HG03432 (cell line): ENCODE results near the gene CHST6.
"Not testable (repeated sequence)": the region's sequence is repeated elsewhere in the genome, so short reads cannot be mapped to it uniquely, and the experiment has no call there.

Experiments
- ATAC-seq: cut with Tn5 transposase; IDR thresholded peaks from one replicate; pipeline ENCODE4 v1.9.1; 2021; ENCODE audit warnings: mild to moderate bottlenecking, moderate library complexity; ENCODE audit not compliant: unreplicated experiment

The CHST6 gene

DNA sequence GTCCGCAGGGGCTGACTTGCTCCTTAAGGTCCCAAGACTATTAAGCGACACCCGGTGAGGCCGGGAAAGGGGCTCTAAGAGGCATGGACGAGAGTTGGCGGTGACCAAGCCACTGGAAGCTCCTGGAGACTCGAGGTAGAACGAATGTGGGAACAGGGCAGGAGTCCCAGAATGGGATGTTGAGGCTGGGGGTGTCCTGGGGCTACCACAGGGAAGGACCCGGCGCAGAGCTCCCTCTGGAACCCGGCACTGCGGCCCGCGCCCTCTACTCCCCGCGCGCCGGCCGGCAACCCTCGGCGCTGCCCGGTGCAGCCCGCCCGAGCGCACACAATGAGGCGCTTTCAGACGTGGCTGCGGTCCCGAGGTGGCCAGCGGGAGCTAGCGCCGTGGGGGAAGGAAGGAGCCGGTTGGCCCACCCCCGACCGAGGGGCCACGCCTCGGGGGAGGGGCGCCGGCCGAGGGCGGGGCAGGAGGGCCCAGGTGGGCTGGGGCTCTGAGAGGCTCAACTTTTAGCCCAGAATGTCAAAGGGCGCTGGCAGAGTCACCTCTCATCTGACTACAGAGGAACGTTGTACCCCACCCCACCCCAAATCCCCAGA lies at the start of gene CHST6:
TSS of gene CHST6 (minus strand) at position 366 of the 599 bp plus-strand sequence. CDS start 15,613 bp downstream, outside the sequence.
- peak; percentile 83 for ATAC-seq

DNA sequence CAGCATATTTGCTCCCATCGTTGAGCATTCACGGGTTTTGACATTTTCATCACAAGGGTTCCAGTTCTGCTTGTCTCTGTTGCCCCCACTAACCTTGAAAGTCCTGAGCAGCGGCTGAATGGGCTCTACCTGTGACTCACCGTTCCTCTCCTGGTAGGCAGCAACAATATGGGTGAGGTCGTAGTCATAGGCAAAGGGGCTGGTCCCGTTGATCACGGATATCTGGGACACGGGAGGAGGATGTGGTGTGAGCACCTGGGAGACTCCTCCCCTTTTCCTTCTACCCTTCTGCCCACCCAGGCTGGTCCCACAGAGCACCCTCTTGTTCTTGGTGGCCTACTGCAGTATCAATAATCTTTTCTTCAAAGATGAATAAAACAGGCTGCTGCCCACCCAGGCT lies 47.2 kb upstream of the CHST6 start:
- ATAC-seq: not testable (repeated sequence)

DNA sequence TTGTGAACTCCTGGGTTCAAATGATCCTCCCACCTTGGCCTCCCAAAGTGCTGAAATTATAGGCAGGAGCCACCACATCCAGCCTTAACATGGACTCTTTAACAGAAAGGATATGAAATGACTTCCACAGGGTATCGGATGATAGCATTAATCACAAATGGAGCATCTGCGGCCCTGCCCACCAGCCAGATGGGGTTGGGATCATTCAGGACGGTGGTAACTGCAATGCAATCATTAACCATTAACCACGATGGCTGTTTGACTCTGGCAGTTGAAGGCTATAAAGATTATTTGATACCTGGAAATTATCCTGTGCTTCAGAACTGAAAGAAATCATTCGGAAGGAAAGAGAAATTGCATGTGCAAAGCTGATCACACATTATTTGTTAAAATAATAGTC lies 46.0 kb upstream of the CHST6 start:
- no peak for ATAC-seq

DNA sequence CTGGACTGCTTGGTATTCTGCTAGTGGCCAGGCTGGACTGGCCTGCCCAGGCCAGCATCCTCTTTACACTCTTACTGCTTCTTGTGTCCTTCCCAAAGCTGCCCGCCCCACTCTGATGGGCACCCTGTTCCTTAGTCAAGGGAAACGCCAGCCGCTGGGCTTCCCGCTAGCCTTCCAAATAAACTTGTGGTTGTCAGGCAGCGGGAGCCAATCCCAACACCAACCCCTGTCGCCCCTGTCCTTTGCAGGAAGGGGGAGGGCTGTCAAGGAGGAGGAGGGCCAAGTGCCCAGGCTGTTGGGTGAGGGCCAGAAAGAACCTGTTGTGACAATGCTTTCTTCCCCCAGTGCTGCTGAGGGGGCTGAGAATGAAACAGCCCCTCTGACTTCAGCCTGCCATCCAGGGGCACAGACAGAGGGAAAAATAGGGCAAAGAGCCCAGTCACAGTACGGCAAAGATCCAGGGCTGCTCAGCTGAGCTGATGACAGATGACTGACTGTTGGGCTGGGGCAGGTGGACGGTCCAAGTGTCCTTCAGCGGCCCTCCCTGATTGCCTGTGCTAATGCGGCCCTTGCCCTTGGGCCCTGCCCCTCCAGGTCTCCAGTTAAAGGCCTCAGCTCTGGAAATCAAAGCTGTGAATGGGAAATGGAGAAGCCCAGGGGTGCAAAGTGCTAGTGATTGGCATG lies 43.8 kb upstream of the CHST6 start:
- not testable (repeated sequence) for ATAC-seq

DNA sequence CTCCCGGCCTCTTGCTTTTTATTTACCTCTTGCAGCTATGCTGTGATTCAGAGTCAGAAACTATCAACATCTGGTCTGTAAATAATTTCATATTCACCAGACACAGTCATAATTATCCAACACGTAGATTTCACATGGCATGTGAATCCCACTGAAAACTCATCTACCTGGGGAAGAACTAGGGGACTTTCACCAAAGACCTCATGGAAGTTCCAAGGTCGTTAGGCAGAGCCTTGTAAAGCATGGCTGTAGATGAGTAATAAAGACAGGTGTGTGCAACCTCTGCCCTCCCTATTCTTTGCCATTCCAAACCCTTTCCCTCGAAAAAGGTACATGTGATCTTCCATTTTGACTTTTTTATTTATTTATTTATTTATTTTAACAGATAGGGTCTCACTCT lies 42.5 kb upstream of the CHST6 start:
- ATAC-seq: no peak

DNA sequence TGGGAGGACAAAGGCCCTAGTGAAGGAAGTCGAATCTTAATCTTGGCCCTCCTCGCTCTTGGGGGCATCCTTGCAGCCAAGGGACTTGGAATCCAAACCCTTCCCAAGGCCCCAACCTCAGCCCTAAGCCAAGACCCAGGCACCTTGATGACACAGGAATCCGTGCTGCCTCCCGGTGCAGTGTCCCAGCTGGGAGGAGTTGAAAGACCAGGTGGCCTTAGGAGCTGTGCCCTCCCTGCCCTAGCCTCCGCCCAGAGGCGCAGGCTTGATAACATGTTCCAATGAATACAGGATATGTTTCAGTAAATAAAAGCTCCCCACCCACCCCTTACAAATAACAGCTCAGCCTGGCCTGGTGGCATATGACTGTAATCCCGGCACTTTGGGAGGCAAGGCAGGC lies 40.7 kb upstream of the CHST6 start, which contains the start of gene CHST5:
TSS of gene CHST5 (minus strand) at position 208 of the 400 bp plus-strand sequence. CDS start 5,724 bp downstream, outside the sequence.
- ATAC-seq: no peak

DNA sequence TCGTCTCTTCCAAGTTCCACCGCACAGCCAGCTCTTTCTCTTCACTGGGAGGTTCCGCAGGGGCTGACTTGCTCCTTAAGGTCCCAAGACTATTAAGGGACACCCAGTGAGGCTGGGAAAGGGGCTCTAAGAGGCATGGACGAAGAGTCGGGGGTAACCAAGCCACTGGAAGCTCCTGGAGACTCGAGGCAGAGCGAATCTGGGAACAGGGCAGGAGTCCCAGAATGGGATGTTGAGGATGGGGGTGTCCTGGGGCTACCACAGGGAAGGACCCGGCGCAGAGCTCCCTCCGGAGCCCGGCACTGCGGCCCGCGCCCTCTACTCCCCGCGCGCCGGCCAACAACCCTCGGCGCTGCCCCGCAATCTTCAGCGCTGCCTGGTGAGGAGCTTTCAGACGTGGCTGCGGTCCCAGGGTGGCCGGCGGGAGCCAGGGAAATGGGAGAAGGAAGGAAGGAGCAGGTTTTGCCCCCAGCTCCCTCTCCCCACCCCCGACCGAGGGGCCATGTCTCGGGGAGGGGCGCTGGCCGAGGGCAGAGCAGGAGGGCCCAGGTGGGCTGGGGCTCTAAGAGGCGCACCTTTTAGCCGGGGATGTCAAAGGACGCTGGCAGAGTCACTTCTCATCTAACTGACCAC lies 40.1 kb upstream of the CHST6 start:
- no peak for ATAC-seq

DNA sequence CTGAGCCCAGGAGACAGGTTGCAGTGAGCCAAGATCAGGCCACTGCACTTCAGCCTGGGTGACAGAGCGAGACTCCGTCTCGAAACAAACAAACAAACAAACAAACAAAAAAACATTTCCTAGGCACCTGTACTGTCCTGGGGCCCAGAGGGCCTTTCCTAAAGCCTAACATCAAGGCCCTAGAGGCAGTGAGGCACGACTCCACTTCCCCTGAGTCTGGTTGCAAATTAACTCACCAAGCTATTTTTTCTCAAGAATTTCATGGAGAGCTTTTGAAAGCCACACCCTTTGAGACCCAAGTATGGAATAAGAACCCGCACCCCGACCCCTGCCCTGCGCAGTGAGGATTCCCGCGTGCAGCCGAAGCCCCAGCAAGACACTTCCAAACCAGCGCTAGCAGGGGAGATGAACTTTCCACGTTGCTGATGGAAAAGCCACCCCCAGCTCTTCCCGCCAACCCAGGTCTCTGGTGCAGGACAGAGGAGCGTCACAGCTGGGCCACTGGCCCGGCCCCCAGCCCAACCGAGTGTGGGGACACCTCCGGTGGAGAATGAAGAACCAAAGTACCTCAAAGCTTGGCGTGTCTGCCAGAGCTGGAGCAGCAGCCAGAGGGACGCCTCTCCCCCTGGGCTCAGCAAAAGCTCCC lies 39.4 kb upstream of the CHST6 start:
- ATAC-seq: no peak

DNA sequence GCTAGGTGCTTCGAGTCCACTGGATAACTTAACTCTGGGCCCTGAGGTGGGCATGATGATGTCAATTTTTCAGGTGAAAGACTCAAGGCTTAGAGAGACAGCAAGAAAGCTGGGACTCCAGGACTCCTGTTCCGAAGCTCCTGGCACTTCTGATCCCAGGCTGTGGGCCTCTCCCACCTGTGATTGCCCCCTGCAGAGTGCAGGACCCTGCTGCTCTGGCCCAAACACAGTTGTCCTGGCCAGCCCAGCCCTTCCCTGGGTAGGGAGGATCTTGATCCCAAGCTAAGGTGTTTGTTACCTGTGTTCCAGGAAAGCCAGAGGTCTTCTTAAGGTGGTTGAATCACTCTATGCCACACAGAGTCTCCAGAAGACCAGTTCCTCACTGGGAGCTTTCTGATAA lies 37.5 kb upstream of the CHST6 start:
- no peak for ATAC-seq

DNA sequence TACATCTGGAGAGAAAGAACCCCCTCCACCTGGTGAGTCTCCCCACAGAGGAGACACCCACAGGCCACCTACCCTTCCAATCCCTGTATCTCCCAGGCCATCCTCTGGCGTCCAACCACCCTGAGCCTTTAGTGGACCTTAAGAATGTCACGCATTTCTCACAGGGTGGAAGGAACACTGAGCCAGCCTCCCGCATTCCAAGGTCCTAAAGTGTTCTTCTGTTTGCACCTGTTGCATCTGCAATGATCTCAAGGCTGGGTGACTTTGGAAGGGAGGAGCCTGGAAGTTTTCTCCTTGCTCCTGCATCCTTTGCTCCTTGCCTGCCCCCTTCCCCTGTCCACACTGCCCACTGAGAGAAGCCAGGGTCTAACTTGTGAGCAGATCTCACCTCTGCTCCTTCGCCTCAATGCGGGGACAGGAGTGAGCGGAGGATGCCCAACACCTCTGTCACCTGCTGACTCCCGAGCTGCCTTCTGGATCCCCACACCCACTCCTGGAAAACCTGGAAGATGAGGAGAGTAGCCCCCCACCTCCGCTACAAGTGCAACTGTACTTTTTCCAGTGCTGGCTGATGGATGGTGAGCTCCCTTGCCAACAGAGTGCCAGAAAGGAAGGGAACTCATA lies 37.0 kb upstream of the CHST6 start:
- no peak for ATAC-seq

DNA sequence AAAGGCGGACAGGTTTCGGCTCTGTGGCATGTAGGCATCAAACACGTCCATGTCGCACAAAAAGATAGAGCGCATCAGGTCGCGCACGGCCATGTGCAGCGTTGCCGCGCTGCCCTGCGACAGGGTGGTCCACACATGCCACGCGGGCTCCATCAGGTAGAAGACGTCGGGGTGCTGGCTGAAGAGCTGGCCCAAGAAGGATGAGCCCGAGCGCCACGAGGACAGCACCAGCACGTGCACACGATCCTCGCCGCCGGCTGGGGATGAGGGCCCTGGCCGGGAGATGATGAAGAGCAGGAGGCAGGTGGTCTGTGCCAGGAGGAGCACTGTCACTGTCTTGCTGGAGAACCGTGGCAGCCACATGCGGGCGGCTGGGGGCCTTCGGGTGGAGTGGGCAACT lies 34.7 kb upstream of the CHST6 start:
- no peak for ATAC-seq

DNA sequence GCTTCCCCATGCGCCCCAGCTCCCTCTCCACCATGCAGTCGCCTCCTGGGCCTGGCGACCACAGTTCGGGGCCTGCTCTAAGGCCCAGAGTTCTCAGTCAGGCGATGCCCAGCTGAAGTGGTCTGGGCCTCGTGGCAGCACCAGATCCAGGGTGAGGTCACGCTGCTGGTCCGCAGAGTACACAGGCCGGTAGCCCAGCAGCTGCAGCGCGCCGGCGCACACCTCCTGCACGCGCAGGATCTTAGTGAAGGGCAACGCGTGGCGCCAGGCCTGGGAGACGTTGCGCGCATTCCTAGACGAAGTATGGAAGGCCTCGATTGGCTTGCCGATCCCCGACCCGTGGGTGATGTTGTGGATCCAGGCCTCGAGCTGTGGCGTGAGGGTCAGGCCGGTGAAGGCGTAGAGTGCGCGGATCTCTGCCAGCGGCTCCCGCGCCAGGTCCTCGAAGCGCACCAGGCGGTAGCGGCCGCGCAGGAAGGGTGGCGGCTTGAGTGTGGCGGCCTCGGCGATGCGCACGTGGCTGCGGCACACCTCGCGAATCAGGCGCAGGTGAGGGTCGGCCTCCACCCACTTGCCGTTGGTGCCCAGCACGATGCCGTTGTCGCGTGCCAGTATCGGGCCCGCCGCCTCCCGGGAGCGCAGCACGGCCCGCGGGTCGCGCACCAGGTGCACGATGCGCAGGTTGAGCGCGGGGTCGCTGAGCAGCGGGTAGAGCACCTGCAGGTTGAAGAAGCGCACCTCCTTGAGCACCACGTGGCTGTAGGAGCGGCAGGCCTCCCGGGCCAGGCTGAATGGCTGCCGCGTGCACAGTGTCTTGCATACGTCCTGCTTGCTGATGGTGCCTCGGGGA lies 34.0 kb upstream of the CHST6 start:
- ATAC-seq: no peak

DNA sequence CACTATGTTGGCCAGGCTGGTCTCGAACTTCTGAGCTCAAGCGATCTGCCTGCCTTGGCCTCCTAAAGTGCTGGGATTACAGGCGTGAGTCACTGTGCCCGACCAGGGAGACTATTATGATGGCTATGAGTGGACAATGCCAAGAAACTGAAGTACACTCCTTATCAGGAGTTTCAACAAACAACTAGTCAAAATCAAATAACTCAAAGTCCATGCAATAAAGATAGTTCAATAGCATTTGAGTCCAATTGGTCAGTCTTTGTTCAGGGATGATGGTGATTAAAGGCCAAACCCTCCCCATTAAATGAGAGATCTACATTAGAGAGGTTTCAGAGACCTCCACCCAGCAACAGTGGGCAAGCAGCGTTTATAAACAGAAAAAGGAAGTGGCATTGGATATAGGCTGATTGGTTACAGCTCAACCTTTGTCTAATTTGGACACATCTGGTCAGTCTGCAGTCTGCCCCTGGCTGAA lies 32.6 kb upstream of the CHST6 start:
- ATAC-seq: no peak

DNA sequence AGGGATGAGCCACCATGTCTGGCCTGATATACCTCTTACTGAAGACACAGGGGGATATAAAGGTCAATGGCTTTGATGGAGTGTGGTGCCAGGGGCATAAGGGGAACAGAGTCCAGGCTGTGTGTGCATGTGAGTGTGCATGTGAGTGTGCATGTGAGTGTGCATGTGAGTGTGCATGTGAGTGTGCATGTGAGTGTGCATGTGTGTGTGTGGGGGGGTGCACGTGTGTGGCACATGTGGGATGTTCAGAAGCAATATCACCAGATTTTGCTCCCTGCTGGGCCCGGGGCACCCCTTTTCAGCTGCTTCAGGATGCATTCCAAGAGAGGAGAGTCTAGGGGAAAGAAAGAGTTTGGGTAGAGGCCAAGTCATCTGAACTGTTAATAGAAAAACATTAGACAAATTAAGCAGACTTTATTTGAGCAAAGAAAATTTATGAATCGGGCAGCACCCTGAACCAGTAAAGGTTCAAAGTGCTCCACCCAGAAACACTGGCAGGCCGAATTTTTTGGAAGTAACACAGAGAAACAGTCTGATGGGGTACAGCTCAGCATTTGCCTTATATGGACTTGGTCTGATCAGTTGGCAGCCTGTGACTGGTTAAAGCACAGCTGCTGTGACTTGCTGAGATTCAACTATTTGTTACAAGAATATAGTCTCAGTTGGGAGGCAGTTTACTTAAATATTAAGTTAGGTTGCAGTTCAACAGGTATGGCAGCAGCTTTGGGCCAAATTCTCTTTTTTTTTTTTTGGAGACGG lies 31.0 kb upstream of the CHST6 start:
- ATAC-seq: no peak

DNA sequence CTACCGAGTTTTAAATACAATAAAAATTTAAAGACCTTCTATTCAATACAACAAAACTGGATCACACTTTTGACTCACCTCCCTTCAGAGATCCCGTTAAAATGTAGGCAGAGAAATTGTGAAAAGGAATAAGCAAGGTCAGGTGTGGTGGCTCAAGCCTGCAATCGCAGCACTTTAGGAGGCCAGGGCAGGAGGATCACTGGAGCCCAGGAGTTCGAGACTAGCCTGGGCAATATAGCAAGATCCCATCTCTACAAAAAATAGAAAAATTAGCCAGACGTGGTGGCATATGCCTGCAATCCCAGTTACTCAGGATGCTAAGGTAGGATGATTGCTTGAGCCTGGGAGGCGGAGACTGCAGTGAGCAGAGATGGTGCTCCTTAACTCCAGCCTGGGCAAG lies 23.9 kb upstream of the CHST6 start:
- ATAC-seq: no peak

DNA sequence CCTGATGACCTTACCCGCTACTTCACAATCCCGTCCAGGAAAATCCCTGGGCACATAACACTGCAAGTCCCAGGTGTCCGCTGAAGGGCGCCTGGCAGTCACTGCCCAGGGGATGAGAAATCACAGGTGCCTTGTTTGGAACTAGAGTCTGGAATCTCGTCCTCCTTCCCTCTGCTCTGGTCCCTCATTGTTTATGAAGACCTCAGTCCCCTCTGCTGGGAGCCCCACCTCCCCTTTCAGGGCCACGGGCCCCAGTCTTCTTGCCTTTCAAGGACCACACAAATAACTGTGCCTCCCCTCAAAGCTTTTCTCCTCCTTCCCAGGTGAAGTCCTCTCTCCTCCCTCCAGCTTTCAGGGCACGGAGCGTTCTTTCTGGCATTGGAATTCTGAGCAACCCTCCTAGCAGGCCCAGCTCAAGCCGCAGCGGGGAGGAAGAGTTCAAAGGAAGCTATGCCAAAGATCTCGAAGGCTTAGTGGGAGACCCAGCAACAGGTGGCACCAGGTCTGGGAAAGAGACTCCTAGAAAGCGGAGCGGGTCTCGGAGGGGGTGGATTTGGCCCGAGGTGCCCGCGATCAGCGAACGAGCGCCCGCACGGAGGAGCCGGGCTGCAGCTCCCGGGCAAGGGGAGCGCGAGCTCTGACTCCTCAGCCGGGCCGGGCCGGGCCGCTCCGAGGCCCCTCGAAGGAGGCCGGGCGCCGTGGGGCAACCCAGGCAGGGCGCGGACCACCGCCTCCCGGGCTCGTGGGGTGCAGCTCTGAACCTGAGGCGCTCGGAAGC lies 21.1 kb upstream of the CHST6 start:
- ATAC-seq: peak; percentile 29

DNA sequence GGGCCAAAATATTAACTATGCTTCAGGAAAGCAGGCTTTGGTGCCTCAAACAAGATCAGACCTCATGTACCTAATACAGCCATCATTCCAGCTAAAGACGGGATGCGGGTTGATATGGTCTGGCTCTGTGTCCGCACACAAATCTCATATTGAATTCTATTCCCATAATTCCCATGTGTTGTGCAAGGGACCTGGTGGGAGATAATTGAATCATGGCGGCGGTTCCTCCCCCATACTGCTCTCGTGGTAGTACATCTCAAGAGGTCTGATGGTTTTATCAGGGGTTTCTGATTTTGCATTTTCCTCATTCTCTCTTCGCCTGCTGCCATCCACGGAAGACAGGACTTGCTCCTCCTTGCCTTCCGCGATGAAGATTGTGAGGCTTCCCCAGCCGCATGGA lies 19.1 kb upstream of the CHST6 start:
- ATAC-seq: no peak

DNA sequence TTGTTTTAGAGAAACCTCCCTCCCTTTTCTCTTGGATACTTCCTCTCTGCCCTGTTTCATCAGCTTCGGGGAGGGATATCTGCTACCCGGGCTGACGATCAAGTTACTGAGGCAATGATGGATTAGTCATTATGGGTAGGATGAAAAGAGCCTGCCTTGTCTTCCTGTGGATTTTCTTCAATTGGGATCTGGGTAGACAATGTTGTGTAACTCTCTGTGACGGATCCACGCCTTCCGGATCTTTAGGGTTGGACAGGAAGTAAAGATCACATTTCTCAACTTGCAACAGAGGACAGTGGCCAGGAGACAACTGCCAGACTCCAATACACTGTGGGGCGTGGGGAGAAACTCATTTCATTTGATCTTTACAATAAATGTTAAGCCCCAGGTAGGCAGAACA lies 11.3 kb upstream of the CHST6 start:
- ATAC-seq: no peak

DNA sequence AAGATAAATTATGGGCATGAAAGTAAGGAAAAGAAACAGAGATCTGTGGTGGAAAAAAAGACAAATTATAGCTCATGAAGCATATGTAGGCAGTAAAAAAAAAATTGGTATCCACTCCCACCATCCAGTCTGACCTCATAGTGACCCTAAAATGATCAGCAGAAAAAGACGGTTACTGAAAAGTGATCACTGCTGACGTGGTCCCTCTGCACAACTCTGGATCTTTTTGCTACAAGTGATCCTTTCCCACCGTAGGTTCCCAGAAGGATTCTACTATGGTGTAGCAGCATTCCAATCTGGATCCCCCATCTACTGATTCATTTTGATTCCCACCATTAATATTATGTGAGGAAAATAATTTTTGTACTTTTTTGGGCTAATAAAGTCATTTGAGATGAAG lies 10.9 kb upstream of the CHST6 start:
- ATAC-seq: no peak
